Smooth muscle cell (in vitro differentiated cells): ENCODE data around the gene ARHGEF16. TPM values are rescaled to one million over a fixed set of nuclear protein-coding genes. Genes with fewer than 3 reads are reported as not detected.

Experiments used
- DNase-seq: peaks from one replicate; lab custom pipeline; 2025; ENCODE audit not compliant: unreplicated experiment; lab: John Stamatoyannopoulos, UW
- H2AFZ ChIP-seq: fragments of 200-600 bp; sonication (generic); 2 replicates; pipeline ENCODE4 v1.6.0; 2016; ENCODE audit warnings: antibody characterized with exemption, low read depth, mild to moderate bottlenecking
- H3F3A ChIP-seq: fragments of 200-600 bp; sonication (generic); 2 replicates; pipeline ENCODE4 v1.6.0; 2017; ENCODE audit warnings: antibody characterized with exemption, low read depth
- H3K27ac ChIP-seq: fragments of 200-600 bp; sonication (generic); 2 replicates; pipeline ENCODE4 v1.5.1; 2016; ENCODE audit warnings: low read depth, mild to moderate bottlenecking
- H3K27me3 ChIP-seq: fragments of 200-600 bp; sonication (generic); 2 replicates; pipeline ENCODE4 v1.6.1; 2016; ENCODE audit warnings: low read depth, mild to moderate bottlenecking
- H3K36me3 ChIP-seq: fragments of 200-600 bp; sonication (generic); 2 replicates; pipeline ENCODE4 v1.5.1; 2016; ENCODE audit warnings: low read depth
- H3K4me1 ChIP-seq: fragments of 200-600 bp; sonication (generic); 2 replicates; pipeline ENCODE4 v1.5.1; 2016; ENCODE audit warnings: low read depth
- H3K4me2 ChIP-seq: fragments of 200-600 bp; sonication (generic); 2 replicates; pipeline ENCODE4 v1.6.0; 2016; ENCODE audit warnings: mild to moderate bottlenecking
- H3K4me3 ChIP-seq: fragments of 200-600 bp; sonication (generic); 2 replicates; pipeline ENCODE4 v1.5.1; 2016; ENCODE audit warnings: mild to moderate bottlenecking
- H3K79me2 ChIP-seq: fragments of 200-600 bp; sonication (generic); 2 replicates; pipeline ENCODE4 v1.6.0; 2016; ENCODE audit warnings: low read depth, mild to moderate bottlenecking
- H3K9ac ChIP-seq: fragments of 200-600 bp; sonication (generic); 2 replicates; pipeline ENCODE4 v1.6.0; 2016; ENCODE audit warnings: low read depth
- H3K9me3 ChIP-seq: fragments of 200-600 bp; sonication (generic); replicated peaks from 2 replicates; pipeline ENCODE4 v1.5.1; 2016; ENCODE audit warnings: low read depth
- H4K20me1 ChIP-seq: fragments of 200-600 bp; sonication (generic); 2 replicates; pipeline ENCODE4 v1.6.0; 2016; ENCODE audit warnings: low read depth
- CTCF ChIP-seq: fragments of 200-600 bp; sonication (generic); IDR thresholded peaks from 2 replicates; pipeline ENCODE4 v1.5.1; 2017; ENCODE audit warnings: borderline replicate concordance, mild to moderate bottlenecking, antibody characterized with exemption; ENCODE audit not compliant: insufficient read depth, poor library complexity, severe bottlenecking
- WGBS: methylation state at CpG from one replicate; pipeline ENCODE4 v1.1.7; 2016; ENCODE audit warnings: low lambda C conversion rate; 5-methylcytosine and 5-hydroxymethylcytosine counted together
- polyA plus RNA-seq: library from polyadenylated mRNA; unstranded; fragments of >200 nt; fragmentation: Nextera tagmentation; extraction: Ambion mirVana; gene quantifications from 2 replicates; pipeline ENCODE4 v1.2.1, GENCODE V29; 2016
- total RNA-seq: library from RNA; depleted of rRNA; stranded (reverse); fragments of >200 nt; gene quantifications from 2 replicates; pipeline ENCODE4 v1.2.3, GENCODE V29; 2014

The ARHGEF16 gene
- total and polyA plus RNA-seq, 2 experiments from 2014 or later, result 4.6 to 6.9 TPM

DNA sequence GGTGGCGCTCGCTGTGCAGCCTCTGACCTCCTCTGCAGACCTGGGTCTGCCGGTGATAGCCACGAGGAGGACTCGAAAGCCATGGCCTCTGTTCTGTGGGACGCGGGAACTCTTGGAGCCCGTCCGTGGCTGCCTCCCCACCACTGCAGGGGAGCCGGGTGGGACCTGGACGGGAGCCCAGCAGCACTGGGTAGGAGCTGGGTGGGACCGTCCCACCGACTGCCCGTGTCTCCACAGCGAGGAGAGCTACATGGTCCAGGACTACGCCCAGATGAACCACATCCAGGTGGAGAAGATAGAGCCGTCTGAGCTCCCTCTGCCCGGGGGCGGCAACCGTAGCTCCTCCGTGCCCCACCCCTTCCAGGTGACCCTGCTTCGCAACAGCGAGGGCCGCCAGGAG, 23.7 kb downstream of the ARHGEF16 start:
- no peak for DNase-seq
- no peak for TF ChIP-seq CTCF
- no peaks in the 10 kb centered on the region for H3F3A ChIP-seq
- no peak overlapping the region for H3K27ac ChIP-seq
- H4K20me1 ChIP-seq, result no peaks in the 10 kb centered on the region
- H3K4me3 ChIP-seq, result no peak overlapping the region
- H3K9ac ChIP-seq, result no peak overlapping the region
- no peak overlapping the region for H2AFZ ChIP-seq
- WGBS, result 91% methylated on average over 22 of the region's 24 CpGs
- no peak overlapping the region for H3K4me2 ChIP-seq
- no peaks in the 10 kb centered on the region for H3K9me3 ChIP-seq
- no peaks in the 10 kb centered on the region for H3K36me3 ChIP-seq
- H3K4me1 ChIP-seq, result no peaks in the 10 kb centered on the region
- H3K79me2 ChIP-seq, result no peaks in the 10 kb centered on the region
- no peaks in the 10 kb centered on the region for H3K27me3 ChIP-seq

- no peak for TF ChIP-seq CTCF
- no peaks in the 10 kb centered on the region for H3K79me2 ChIP-seq
- no peaks in the 10 kb centered on the region for H4K20me1 ChIP-seq
- H3K4me3 ChIP-seq, result no peak overlapping the region
- no peak overlapping the region for H3K4me2 ChIP-seq
- no peaks in the 10 kb centered on the region for H3K27me3 ChIP-seq
- H3F3A ChIP-seq, result no peaks in the 10 kb centered on the region
- no peaks in the 10 kb centered on the region for H3K4me1 ChIP-seq
- no peak overlapping the region for H2AFZ ChIP-seq
- H3K27ac ChIP-seq, result no peak overlapping the region
- no peaks in the 10 kb centered on the region for H3K9me3 ChIP-seq
- no peaks in the 10 kb centered on the region for H3K36me3 ChIP-seq
- no peak for DNase-seq
- no peak overlapping the region for H3K9ac ChIP-seq
- WGBS, result 93% methylated on average over 29 of the region's 30 CpGs
Measured at GRCh38 chr1:3479511-3480368, 25.3 kb downstream of the ARHGEF16 start.

DNA sequence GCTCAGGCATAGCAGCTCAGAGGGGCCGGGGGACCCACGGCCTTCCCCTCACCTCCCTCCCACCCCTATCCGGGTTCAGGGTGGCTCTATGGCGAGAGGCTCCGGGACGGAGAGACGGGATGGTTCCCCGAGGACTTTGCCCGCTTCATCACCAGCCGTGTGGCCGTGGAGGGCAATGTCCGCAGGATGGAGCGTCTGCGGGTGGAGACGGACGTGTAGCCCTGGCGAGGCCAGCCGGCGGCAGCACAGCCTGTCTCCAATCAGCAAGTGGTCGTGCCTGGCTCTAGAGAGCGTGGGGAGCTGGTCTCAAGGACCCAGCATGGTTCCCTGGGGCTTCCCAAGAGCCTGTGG, 25.9 kb downstream of the ARHGEF16 start:
- H3K9ac ChIP-seq, result no peak overlapping the region
- no peaks in the 10 kb centered on the region for H3K4me1 ChIP-seq
- H3K79me2 ChIP-seq, result no peaks in the 10 kb centered on the region
- no peaks in the 10 kb centered on the region for H3K9me3 ChIP-seq
- H4K20me1 ChIP-seq, result no peaks in the 10 kb centered on the region
- H3F3A ChIP-seq, result no peaks in the 10 kb centered on the region
- H2AFZ ChIP-seq, result no peak overlapping the region
- H3K4me2 ChIP-seq, result no peak overlapping the region
- no peaks in the 10 kb centered on the region for H3K36me3 ChIP-seq
- 93% methylated on average over 21 of the region's 21 CpGs for WGBS
- H3K27ac ChIP-seq, result no peak overlapping the region
- no peak for DNase-seq
- TF ChIP-seq CTCF, result no peak
- no peaks in the 10 kb centered on the region for H3K27me3 ChIP-seq
- no peak overlapping the region for H3K4me3 ChIP-seq

GRCh38 chr1:3481046-3481445, 26.6 kb downstream of the ARHGEF16 start:
- Histone ChIP-seq H3F3A (no peaks in the 10 kb centered on the region), H3K4me2 (no peak overlapping the region), H3K4me3 (no peak overlapping the region), H3K9ac (no peak overlapping the region), H4K20me1 (no peaks in the 10 kb centered on the region), H3K9me3 (no peaks in the 10 kb centered on the region), H3K27ac (no peak overlapping the region), H3K27me3 (no peaks in the 10 kb centered on the region), H3K4me1 (no peaks in the 10 kb centered on the region), H2AFZ (no peak overlapping the region), H3K36me3 (no peaks in the 10 kb centered on the region), H3K79me2 (no peaks in the 10 kb centered on the region)
- no peak for DNase-seq
- 88% methylated on average over 15 of the region's 15 CpGs for WGBS
- no peak for TF ChIP-seq CTCF
